ENCODE results near the gene NLK.

NLK gene

DNA sequence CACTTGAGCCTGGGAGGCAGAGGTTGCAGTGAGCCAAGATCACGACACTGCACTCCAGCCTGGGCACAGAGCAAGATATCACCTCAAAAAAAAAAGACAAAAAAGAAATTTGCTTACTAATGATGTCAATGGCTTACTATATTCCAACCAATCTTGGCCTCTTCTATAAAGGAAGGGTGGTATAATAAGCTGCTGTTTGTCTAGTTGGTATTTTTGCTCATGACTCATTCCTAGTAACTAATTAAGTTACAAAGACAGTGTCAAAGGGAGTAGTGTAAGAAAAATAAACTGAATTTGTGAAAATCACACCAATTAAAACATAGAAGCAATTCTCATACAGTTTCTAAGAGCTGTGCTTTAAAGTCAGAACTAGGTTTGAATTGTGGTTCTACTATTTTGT is 82.5 kb downstream of the NLK start:
- CTCF ChIA-PET = interaction anchor here (0.7 kb wide), 1 partner anchor 37 kb away, joined by 6 read pairs; no protein-coding TSS in a partner anchor
- TF ChIP-seq ELF4 (IDR thresholded peaks at IDR 0.05) = no peak
- no peak for TF ChIP-seq FOXK2 (IDR thresholded peaks at IDR 0.05)
- no peak for TF ChIP-seq ZNF384 (IDR thresholded peaks at IDR 0.05)
- TF ChIP-seq SP1 (IDR thresholded peaks at IDR 0.05) = no peak
- TF ChIP-seq NFRKB (IDR thresholded peaks at IDR 0.05) = no peak
- TF ChIP-seq CTBP1 (IDR thresholded peaks at IDR 0.05; ENCODE audit: borderline replicate concordance) = no peak
- no peak for TF ChIP-seq LEF1 (IDR thresholded peaks at IDR 0.05; ENCODE audit: borderline replicate concordance)
- TF ChIP-seq FOXM1 (IDR thresholded peaks at IDR 0.05; ENCODE audit: borderline replicate concordance) = no peak
- no peak for TF ChIP-seq FOXA1 (IDR thresholded peaks at IDR 0.05)
- TF ChIP-seq ARNT (IDR thresholded peaks at IDR 0.05) = no peak
- TF ChIP-seq SUZ12 (IDR thresholded peaks at IDR 0.05) = no peak
- no peak for TF ChIP-seq PKNOX1 (IDR thresholded peaks at IDR 0.05)
- TF ChIP-seq BHLHE40 (IDR thresholded peaks at IDR 0.05; ENCODE audit: borderline replicate concordance) = no peak
- no peak for TF ChIP-seq L3MBTL2 (conservative IDR thresholded peaks at IDR 0.05)
- no peak for TF ChIP-seq HDGF (IDR thresholded peaks at IDR 0.05; ENCODE audit: borderline replicate concordance)
- no peak for TF ChIP-seq TARDBP (IDR thresholded peaks at IDR 0.05)
- DNase-seq (ENCODE audit: extremely low spot score) = no peak
- POLR2A ChIA-PET = interaction anchor here (1.2 kb wide), 1 partner anchor 139 kb away, joined by 3 read pairs; no protein-coding TSS in a partner anchor

DNA sequence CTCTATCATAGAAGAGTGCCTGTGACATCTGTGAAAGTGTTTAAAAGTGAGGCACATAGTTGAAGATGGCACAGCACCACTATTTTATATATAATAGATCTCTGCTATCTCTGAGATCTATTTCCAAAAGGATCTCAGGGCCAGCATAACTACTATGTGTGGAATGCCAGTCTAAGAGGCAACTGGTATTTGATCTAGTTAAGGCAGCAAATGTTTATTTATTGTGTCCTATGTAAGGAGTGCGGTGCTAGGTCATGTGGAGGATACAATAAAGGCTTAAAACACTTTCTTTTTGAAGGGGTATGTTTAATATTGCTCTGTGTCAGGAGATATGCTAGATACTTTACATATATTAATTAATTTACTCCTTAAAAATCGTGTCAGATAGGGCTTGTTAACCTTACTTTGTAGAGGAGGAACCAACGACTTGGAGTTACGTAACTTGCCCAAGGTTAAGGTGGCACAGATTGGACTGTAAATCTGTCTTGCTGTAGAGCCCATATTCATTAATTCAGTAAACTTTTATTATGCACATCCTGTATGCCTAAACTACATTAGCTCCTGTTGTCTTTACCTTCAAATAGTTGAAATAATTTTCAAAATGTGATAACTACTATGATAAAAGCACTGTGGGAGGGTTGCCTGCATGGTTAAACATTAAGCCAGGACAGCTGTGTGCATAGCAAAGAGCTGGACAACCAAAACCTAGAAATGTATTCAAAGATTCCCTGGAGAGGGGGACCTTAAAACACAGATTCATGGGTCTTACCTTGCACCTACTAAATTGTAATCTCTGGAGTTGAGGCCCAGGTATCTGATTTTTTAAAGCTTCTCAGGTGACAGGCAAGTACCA is 83.3 kb downstream of the NLK start:
- TF ChIP-seq ELF4 (IDR thresholded peaks at IDR 0.05) = no peak
- TF ChIP-seq HDGF (IDR thresholded peaks at IDR 0.05; ENCODE audit: borderline replicate concordance) = no peak
- TF ChIP-seq L3MBTL2 (conservative IDR thresholded peaks at IDR 0.05) = no peak
- no peak for TF ChIP-seq NFRKB (IDR thresholded peaks at IDR 0.05)
- no peak for TF ChIP-seq TARDBP (IDR thresholded peaks at IDR 0.05)
- TF ChIP-seq FOXM1 (IDR thresholded peaks at IDR 0.05; ENCODE audit: borderline replicate concordance) = no peak
- TF ChIP-seq FOXK2 (IDR thresholded peaks at IDR 0.05) = no peak
- POLR2A ChIA-PET = interaction anchor here (1.2 kb wide), 1 partner anchor 140 kb away, joined by 3 read pairs; no protein-coding TSS in a partner anchor
- CTCF ChIA-PET = interaction anchor here (0.7 kb wide), 1 partner anchor 36 kb away, joined by 6 read pairs; no protein-coding TSS in a partner anchor
- no peak for DNase-seq (ENCODE audit: extremely low spot score)

- TF ChIP-seq HDGF (IDR thresholded peaks at IDR 0.05; ENCODE audit: borderline replicate concordance) (no peak), ARNT (IDR thresholded peaks at IDR 0.05) (no peak), SUZ12 (IDR thresholded peaks at IDR 0.05) (no peak), SP1 (IDR thresholded peaks at IDR 0.05) (no peak), LEF1 (IDR thresholded peaks at IDR 0.05; ENCODE audit: borderline replicate concordance) (no peak), PKNOX1 (IDR thresholded peaks at IDR 0.05) (no peak), FOXM1 (IDR thresholded peaks at IDR 0.05; ENCODE audit: borderline replicate concordance) (no peak), FOXA1 (IDR thresholded peaks at IDR 0.05) (no peak), FOXK2 (IDR thresholded peaks at IDR 0.05) (no peak), ZNF384 (IDR thresholded peaks at IDR 0.05) (no peak), ELF4 (IDR thresholded peaks at IDR 0.05) (no peak), L3MBTL2 (conservative IDR thresholded peaks at IDR 0.05) (no peak), BHLHE40 (IDR thresholded peaks at IDR 0.05; ENCODE audit: borderline replicate concordance) (no peak), CTBP1 (IDR thresholded peaks at IDR 0.05; ENCODE audit: borderline replicate concordance) (no peak), TARDBP (IDR thresholded peaks at IDR 0.05) (no peak), NFRKB (IDR thresholded peaks at IDR 0.05) (no peak)
- DNase-seq (ENCODE audit: extremely low spot score) = no peak
- ChIA-PET CTCF (no interaction called here), POLR2A (no interaction called here)
Observed at GRCh38 chr17:28127196-28127595, 84.7 kb downstream of the NLK start.

DNA sequence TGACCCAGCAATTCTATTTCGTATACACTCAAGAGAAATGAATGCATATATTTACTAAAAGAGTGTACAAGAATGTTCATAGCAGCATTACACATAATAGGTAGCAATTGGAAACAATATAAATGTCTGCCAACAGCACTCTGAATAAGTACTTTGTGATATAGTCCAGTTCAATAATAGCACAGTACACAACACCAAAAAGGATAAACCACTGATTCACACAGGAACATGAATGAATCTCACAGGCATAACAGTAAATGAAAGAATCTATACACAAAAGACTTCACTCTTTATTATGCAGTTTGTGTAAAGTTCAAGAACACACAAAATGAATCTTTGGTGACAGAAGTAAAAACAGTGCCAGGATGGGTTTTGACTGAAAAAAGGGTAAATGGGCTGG is 86.3 kb downstream of the NLK start:
- ChIA-PET POLR2A (no interaction called here), CTCF (no interaction called here)
- DNase-seq (ENCODE audit: extremely low spot score) = no peak
- TF ChIP-seq CTBP1 (IDR thresholded peaks at IDR 0.05; ENCODE audit: borderline replicate concordance) (no peak), SUZ12 (IDR thresholded peaks at IDR 0.05) (no peak), L3MBTL2 (conservative IDR thresholded peaks at IDR 0.05) (no peak), LEF1 (IDR thresholded peaks at IDR 0.05; ENCODE audit: borderline replicate concordance) (no peak), NFRKB (IDR thresholded peaks at IDR 0.05) (no peak), ZNF384 (IDR thresholded peaks at IDR 0.05) (no peak), FOXM1 (IDR thresholded peaks at IDR 0.05; ENCODE audit: borderline replicate concordance) (no peak), TARDBP (IDR thresholded peaks at IDR 0.05) (no peak), SP1 (IDR thresholded peaks at IDR 0.05) (no peak), ELF4 (IDR thresholded peaks at IDR 0.05) (no peak), BHLHE40 (IDR thresholded peaks at IDR 0.05; ENCODE audit: borderline replicate concordance) (no peak)

GRCh38 chr17:28130472-28130871 is 88.0 kb downstream of the NLK start:
- no peak for DNase-seq (ENCODE audit: extremely low spot score)
- ChIA-PET POLR2A (no interaction called here), CTCF (interaction anchor here (0.6 kb wide), 1 partner anchor 284 kb away, joined by 3 read pairs; no protein-coding TSS in a partner anchor)
- TF ChIP-seq NFRKB (IDR thresholded peaks at IDR 0.05) (no peak), CTBP1 (IDR thresholded peaks at IDR 0.05; ENCODE audit: borderline replicate concordance) (no peak), ARNT (IDR thresholded peaks at IDR 0.05) (no peak), BHLHE40 (IDR thresholded peaks at IDR 0.05; ENCODE audit: borderline replicate concordance) (no peak), TARDBP (IDR thresholded peaks at IDR 0.05) (no peak), FOXM1 (IDR thresholded peaks at IDR 0.05; ENCODE audit: borderline replicate concordance) (no peak), PKNOX1 (IDR thresholded peaks at IDR 0.05) (no peak)

Data from HEK293T (cell line).